Coronary artery (tissue), 2 donors: ENCODE measurements around the gene MDFI.

Experiments
- DNase-seq: peaks from one replicate; pipeline ENCODE4 v3.0.0-alpha.2; 2017; ENCODE audit warnings: low spot score
- H3K27ac ChIP-seq, 2 donors: fragments of 200-600 bp; sonication (generic); one replicate each; pipeline ENCODE4 v1.5.1; 2016 to 2019
- H3K4me3 ChIP-seq: fragments of 200-600 bp; sonication (generic); 2 replicates; pipeline ENCODE4 v1.5.1; 2016; ENCODE audit warnings: mild to moderate bottlenecking, moderate library complexity
- CTCF ChIP-seq: fragments of 200-600 bp; sonication (generic); IDR thresholded peaks from one replicate; pipeline ENCODE4 v1.5.1; 2019; ENCODE audit warnings: antibody characterized with exemption

The MDFI gene

GRCh38 chr6:41658636-41659035, 20.4 kb downstream of the MDFI start:
- no peak for TF ChIP-seq CTCF
- Histone ChIP-seq H3K4me3 (no peak overlapping the region), H3K27ac (no peak overlapping the region)
- DNase-seq = no peak

GRCh38 chr6:41659935-41660334, 21.7 kb downstream of the MDFI start:
- Histone ChIP-seq H3K27ac (no peak overlapping the region), H3K4me3 (no peak overlapping the region)
- no peak for TF ChIP-seq CTCF
- DNase-seq = no peak

GRCh38 chr6:41663568-41663967, 25.3 kb downstream of the MDFI start:
- H3K27ac ChIP-seq = no peak overlapping the region
- no peak for TF ChIP-seq CTCF
- H3K4me3 ChIP-seq = no peak overlapping the region
- no peak for DNase-seq

- TF ChIP-seq CTCF = no peak
- no peak for DNase-seq
- H3K4me3 ChIP-seq = no peak overlapping the region
- H3K27ac ChIP-seq = no peak overlapping the region
Measured at GRCh38 chr6:41664271-41664670, 26.0 kb downstream of the MDFI start.

GRCh38 chr6:41667195-41667594, 28.9 kb downstream of the MDFI start:
- no peak overlapping the region for H3K4me3 ChIP-seq
- DNase-seq = no peak
- no peak overlapping the region for H3K27ac ChIP-seq
- no peak for TF ChIP-seq CTCF

GRCh38 chr6:41668968-41669367, 30.7 kb downstream of the MDFI start:
- no peak overlapping the region for H3K4me3 ChIP-seq
- no peak for DNase-seq
- TF ChIP-seq CTCF = no peak

GRCh38 chr6:41670703-41671360, 32.6 kb downstream of the MDFI start:
- H3K4me3 ChIP-seq = no peak overlapping the region
- TF ChIP-seq CTCF = no peak
- no peak overlapping the region for H3K27ac ChIP-seq
- no peak for DNase-seq

More at GRCh38 chr6:41668968-41669367, 30.7 kb downstream of the MDFI start:
- no peak overlapping the region for H3K27ac ChIP-seq
